GM23338 (cell line): ENCODE data around the gene NAB2. TPM values are rescaled to one million over a fixed set of nuclear protein-coding genes. Genes with fewer than 3 reads are reported as not detected.

Experiments
- ATAC-seq: fragments of 200-7000 bp; cut with Tn5 transposase; 3 replicates; pipeline ENCODE4 v1.9.1; 2020
- DNase-seq: peaks from one replicate; pipeline ENCODE4 v3.0.0-alpha.2; 2015; ENCODE audit warnings: low spot score
- H2AFZ ChIP-seq: fragments of 200-600 bp; sonication (generic); 2 replicates; pipeline ENCODE4 v1.8.0; 2016; ENCODE audit warnings: antibody characterized with exemption, mild to moderate bottlenecking, moderate library complexity
- H3F3A ChIP-seq: fragments of 200-600 bp; sonication (generic); replicated peaks from 2 replicates; pipeline ENCODE4 v1.8.0; 2017; ENCODE audit warnings: antibody characterized with exemption, mixed run types, low read depth
- H3K27ac ChIP-seq: fragments of 200-600 bp; sonication (generic); 2 replicates; pipeline ENCODE4 v1.6.1; 2016; ENCODE audit warnings: low read depth
- H3K27me3 ChIP-seq: fragments of 200-600 bp; sonication (generic); 2 replicates; pipeline ENCODE4 v1.8.0; 2016; ENCODE audit warnings: mild to moderate bottlenecking, mixed run types, moderate library complexity; ENCODE audit not compliant: insufficient read depth
- H3K36me3 ChIP-seq: fragments of 200-600 bp; sonication (generic); 2 replicates; pipeline ENCODE4 v1.8.0; 2016; ENCODE audit warnings: mild to moderate bottlenecking; ENCODE audit not compliant: insufficient read depth
- H3K4me1 ChIP-seq: fragments of 200-600 bp; sonication (generic); 2 replicates; pipeline ENCODE4 v1.8.0; 2016; ENCODE audit warnings: mild to moderate bottlenecking, moderate library complexity; ENCODE audit not compliant: insufficient read depth
- H3K4me2 ChIP-seq: fragments of 200-600 bp; sonication (generic); 2 replicates; pipeline ENCODE4 v1.7.1; 2017; ENCODE audit warnings: mixed run types
- H3K4me3 ChIP-seq: fragments of 200-600 bp; sonication (generic); 2 replicates; pipeline ENCODE4 v1.6.1; 2016; ENCODE audit warnings: mixed run types
- H3K79me2 ChIP-seq: fragments of 200-600 bp; sonication (generic); replicated peaks from 2 replicates; pipeline ENCODE4 v1.8.0; 2017; ENCODE audit warnings: mild to moderate bottlenecking; ENCODE audit not compliant: insufficient read depth
- H3K9me2 ChIP-seq: fragments of 200-600 bp; sonication (generic); 2 replicates; pipeline ENCODE4 v1.8.0; 2017; ENCODE audit not compliant: insufficient read depth
- H4K20me1 ChIP-seq: fragments of 200-600 bp; sonication (generic); replicated peaks from 2 replicates; pipeline ENCODE4 v1.8.0; 2017; ENCODE audit warnings: mild to moderate bottlenecking; ENCODE audit not compliant: insufficient read depth
- H3K27ac Mint-ChIP-seq: 2 replicates; pipeline ENCODE4 v1.8.0; 2020; ENCODE audit warnings: inconsistent platforms, mild to moderate bottlenecking, moderate library complexity, mixed read lengths
- H3K27me3 Mint-ChIP-seq: 3 replicates; pipeline ENCODE4 v1.8.0; 2022; ENCODE audit warnings: low read depth, mild to moderate bottlenecking, moderate library complexity, mixed read lengths, inconsistent platforms; ENCODE audit not compliant: insufficient read depth, poor library complexity
- H3K36me3 Mint-ChIP-seq: 3 replicates; pipeline ENCODE4 v1.8.0; 2021; ENCODE audit warnings: low read depth, mild to moderate bottlenecking, inconsistent platforms, moderate library complexity, mixed read lengths
- H3K4me1 Mint-ChIP-seq: 3 replicates; pipeline ENCODE4 v1.8.0; 2020; ENCODE audit warnings: mild to moderate bottlenecking, inconsistent platforms, mixed read lengths
- H3K4me3 Mint-ChIP-seq: 3 replicates; pipeline ENCODE4 v1.8.0; 2021; ENCODE audit warnings: moderate library complexity, mild to moderate bottlenecking, inconsistent platforms, mixed read lengths
- H3K9me3 Mint-ChIP-seq: 3 replicates; pipeline ENCODE4 v1.8.0; 2020; ENCODE audit warnings: moderate library complexity, mild to moderate bottlenecking, inconsistent platforms, mixed read lengths
- CREB1 ChIP-seq: fragments of 250-450 bp; sonication (Bioruptor Pico); IDR thresholded peaks from 2 replicates; pipeline ENCODE4 v1.5.0; 2020; ENCODE audit warnings: low read depth, mild to moderate bottlenecking, moderate library complexity
- CTCF ChIP-seq, 2 experiments: fragments of 200-600 bp in 1 of 2; sonication (generic) in 1 of 2; conservative IDR thresholded peaks; 2 replicates each; pipeline versions ENCODE4 v1.5.1 to v1.6.1; 2016 to 2017; ENCODE audit warnings: antibody characterized with exemption in 2 of 2, low read depth in 2 of 2, mild to moderate bottlenecking in 2 of 2, moderate library complexity in 1 of 2
- EZH2 ChIP-seq: fragments of 200-600 bp; sonication (generic); IDR thresholded peaks from one replicate; pipeline ENCODE4 v1.8.0; 2017; ENCODE audit warnings: antibody characterized with exemption, mild to moderate bottlenecking, low read depth; ENCODE audit not compliant: unreplicated experiment
- EZH2phosphoT487 ChIP-seq: fragments of 200-600 bp; sonication (generic); IDR thresholded peaks from one replicate; pipeline ENCODE4 v1.8.1; 2018; ENCODE audit warnings: antibody characterized with exemption; ENCODE audit not compliant: unreplicated experiment
- JUNB ChIP-seq: IDR thresholded peaks from one replicate; pipeline ENCODE4 v1.6.1; 2016; ENCODE audit warnings: antibody characterized with exemption; ENCODE audit not compliant: unreplicated experiment
- NANOG ChIP-seq: IDR thresholded peaks from 2 replicates; pipeline ENCODE4 v1.6.1; 2016; ENCODE audit warnings: antibody characterized with exemption, borderline replicate concordance
- POLR2AphosphoS5 ChIP-seq: IDR thresholded peaks from 2 replicates; pipeline ENCODE4 v1.6.1; 2016; ENCODE audit warnings: antibody characterized with exemption, low read depth
- STAT1 ChIP-seq: IDR thresholded peaks from one replicate; pipeline ENCODE4 v1.6.1; 2016; ENCODE audit warnings: antibody characterized with exemption; ENCODE audit not compliant: unreplicated experiment
- ZNF114 ChIP-seq: fragments of 250-450 bp; sonication (Bioruptor Pico); IDR thresholded peaks from 2 replicates; pipeline ENCODE4 v1.5.0; 2020; ENCODE audit warnings: mild to moderate bottlenecking, moderate library complexity
- ZNF331 ChIP-seq: fragments of 250-450 bp; sonication (Bioruptor Pico); IDR thresholded peaks from 2 replicates; pipeline ENCODE4 v1.5.0; 2020; ENCODE audit warnings: low read depth, mild to moderate bottlenecking, moderate library complexity
- ZNF462 ChIP-seq: fragments of 250-450 bp; sonication (Bioruptor Pico); IDR thresholded peaks from 2 replicates; pipeline ENCODE4 v1.5.0; 2020; ENCODE audit warnings: mild to moderate bottlenecking, moderate library complexity
- polyA plus RNA-seq: library from polyadenylated mRNA; unstranded; fragments of >200 nt; fragmentation: Nextera tagmentation; extraction: Ambion mirVana; gene quantifications from 2 replicates; pipeline ENCODE4 v1.2.1, GENCODE V29; 2016
- total RNA-seq: library from RNA; depleted of rRNA; stranded (reverse); fragments of >200 nt; shearing (Covaris generic); gene quantifications from 2 replicates; pipeline ENCODE4 v1.2.3, GENCODE V29; 2014
- TF ChIP-seq, protein P1 (sequence below): IDR thresholded peaks from 2 replicates; pipeline ENCODE4 v1.6.1; 2016; ENCODE audit warnings: antibody characterized with exemption
- TF ChIP-seq, protein P2 (sequence below): IDR thresholded peaks from one replicate; pipeline ENCODE4 v1.6.1; 2018; ENCODE audit warnings: antibody characterized with exemption; ENCODE audit not compliant: unreplicated experiment

NAB2 gene
- total and polyA plus RNA-seq, 2 experiments from 2014 or later = 6.5 to 19.8 TPM

DNA sequence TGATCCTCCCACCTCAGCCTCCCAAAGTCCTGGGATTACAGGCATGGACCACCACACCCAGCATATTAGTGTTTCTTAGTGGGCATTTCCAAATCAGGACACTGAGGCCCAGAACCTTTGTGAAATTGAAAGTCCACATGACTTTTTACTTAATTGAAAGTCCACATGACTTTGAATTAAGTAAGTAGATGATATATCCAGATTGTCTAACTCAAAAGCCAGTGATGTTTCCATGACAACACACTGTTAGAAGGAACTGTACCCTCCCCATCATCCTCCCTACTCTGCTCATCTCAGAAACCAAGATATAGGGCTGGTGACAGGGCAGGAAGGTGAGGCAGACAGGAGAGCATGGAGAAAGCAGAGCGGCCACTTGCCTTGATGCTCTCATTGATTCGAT is 46.2 kb upstream of the NAB2 start:
- no peak overlapping the region for H3K27ac ChIP-seq
- H3K4me3 ChIP-seq = no peak overlapping the region
- H3K4me2 ChIP-seq = no peak overlapping the region
- TF ChIP-seq STAT1 (no peak), CREB1 (CRISPR knock-in tag) (no peak), EZH2phosphoT487 (no peak), NANOG (no peak), POLR2AphosphoS5 (no peak), ZNF331 (CRISPR knock-in tag) (no peak), CTCF (conservative IDR thresholded peaks at IDR 0.05; ENCODE audit: low read depth in 2 of 2) (no peak), ZNF114 (CRISPR knock-in tag) (no peak), EZH2 (no peak), JUNB (no peak), ZNF462 (CRISPR knock-in tag) (no peak)
- TF ChIP-seq, protein P1, sequence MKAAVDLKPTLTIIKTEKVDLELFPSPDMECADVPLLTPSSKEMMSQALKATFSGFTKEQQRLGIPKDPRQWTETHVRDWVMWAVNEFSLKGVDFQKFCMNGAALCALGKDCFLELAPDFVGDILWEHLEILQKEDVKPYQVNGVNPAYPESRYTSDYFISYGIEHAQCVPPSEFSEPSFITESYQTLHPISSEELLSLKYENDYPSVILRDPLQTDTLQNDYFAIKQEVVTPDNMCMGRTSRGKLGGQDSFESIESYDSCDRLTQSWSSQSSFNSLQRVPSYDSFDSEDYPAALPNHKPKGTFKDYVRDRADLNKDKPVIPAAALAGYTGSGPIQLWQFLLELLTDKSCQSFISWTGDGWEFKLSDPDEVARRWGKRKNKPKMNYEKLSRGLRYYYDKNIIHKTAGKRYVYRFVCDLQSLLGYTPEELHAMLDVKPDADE = no peak
- TF ChIP-seq, protein P2, sequence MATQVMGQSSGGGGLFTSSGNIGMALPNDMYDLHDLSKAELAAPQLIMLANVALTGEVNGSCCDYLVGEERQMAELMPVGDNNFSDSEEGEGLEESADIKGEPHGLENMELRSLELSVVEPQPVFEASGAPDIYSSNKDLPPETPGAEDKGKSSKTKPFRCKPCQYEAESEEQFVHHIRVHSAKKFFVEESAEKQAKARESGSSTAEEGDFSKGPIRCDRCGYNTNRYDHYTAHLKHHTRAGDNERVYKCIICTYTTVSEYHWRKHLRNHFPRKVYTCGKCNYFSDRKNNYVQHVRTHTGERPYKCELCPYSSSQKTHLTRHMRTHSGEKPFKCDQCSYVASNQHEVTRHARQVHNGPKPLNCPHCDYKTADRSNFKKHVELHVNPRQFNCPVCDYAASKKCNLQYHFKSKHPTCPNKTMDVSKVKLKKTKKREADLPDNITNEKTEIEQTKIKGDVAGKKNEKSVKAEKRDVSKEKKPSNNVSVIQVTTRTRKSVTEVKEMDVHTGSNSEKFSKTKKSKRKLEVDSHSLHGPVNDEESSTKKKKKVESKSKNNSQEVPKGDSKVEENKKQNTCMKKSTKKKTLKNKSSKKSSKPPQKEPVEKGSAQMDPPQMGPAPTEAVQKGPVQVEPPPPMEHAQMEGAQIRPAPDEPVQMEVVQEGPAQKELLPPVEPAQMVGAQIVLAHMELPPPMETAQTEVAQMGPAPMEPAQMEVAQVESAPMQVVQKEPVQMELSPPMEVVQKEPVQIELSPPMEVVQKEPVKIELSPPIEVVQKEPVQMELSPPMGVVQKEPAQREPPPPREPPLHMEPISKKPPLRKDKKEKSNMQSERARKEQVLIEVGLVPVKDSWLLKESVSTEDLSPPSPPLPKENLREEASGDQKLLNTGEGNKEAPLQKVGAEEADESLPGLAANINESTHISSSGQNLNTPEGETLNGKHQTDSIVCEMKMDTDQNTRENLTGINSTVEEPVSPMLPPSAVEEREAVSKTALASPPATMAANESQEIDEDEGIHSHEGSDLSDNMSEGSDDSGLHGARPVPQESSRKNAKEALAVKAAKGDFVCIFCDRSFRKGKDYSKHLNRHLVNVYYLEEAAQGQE = no peak
- no peaks in the 10 kb centered on the region for H3K36me3 ChIP-seq
- H3K9me3 Mint-ChIP-seq = no peaks in the 10 kb centered on the region
- peaks cover 5% of the 10 kb centered on the region for H3K27me3 Mint-ChIP-seq
- H3K36me3 Mint-ChIP-seq = no peaks in the 10 kb centered on the region
- no peak for DNase-seq
- H3K4me1 ChIP-seq = no peaks in the 10 kb centered on the region
- H3K27me3 ChIP-seq = no peaks in the 10 kb centered on the region
- H3K79me2 ChIP-seq = no peaks in the 10 kb centered on the region
- no peaks in the 10 kb centered on the region for H4K20me1 ChIP-seq
- no peak overlapping the region for H2AFZ ChIP-seq
- ATAC-seq = no peak
- H3K9me2 ChIP-seq = peaks cover 6% of the 10 kb centered on the region; the same call in 1 of the 2 replicates
- no peaks in the 10 kb centered on the region for H3F3A ChIP-seq
- peaks cover 1% of the 10 kb centered on the region; the same call in 2 of the 3 replicates for H3K4me1 Mint-ChIP-seq
- H3K4me3 Mint-ChIP-seq = no peak overlapping the region
- no peak overlapping the region for H3K27ac Mint-ChIP-seq
